MM.1S (cell line): ENCODE data around the gene MEGF6.

ENCODE experiments used
- EZH2 ChIP-seq: fragments of 300-600 bp; sonication (generic); optimal IDR thresholded peaks from 2 replicates; pipeline ENCODE3; 2017; ENCODE audit warnings: low read depth, mild to moderate bottlenecking, antibody characterized with exemption, low read length, mixed read lengths
- TF ChIP-seq, protein P1 (sequence below): fragments of 300-600 bp; sonication (generic); IDR thresholded peaks from 2 replicates; pipeline ENCODE4 v1.5.1; 2016; ENCODE audit warnings: antibody characterized with exemption, low read length, mixed read lengths

DNA sequence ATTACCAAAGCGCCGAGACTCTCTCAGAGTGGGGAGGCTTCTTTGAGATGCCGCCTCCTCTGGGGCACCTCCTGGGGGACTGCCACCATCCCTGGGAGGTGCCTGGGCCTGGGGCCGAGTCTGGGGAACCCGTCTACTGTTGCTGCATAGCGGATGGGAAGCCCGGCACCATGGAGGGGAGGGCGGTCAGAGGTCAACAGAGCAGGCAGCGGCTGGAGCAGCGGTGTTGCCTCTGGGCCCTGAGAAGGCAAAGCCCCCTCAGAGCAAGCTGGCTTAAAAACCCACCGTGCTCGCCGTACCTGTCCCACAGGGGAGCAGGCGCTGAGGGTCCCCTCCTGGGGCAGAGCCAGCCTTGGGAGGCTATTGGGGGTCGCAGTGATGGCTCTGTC lies 94.8 kb downstream of the MEGF6 start:
- TF ChIP-seq, protein P1, sequence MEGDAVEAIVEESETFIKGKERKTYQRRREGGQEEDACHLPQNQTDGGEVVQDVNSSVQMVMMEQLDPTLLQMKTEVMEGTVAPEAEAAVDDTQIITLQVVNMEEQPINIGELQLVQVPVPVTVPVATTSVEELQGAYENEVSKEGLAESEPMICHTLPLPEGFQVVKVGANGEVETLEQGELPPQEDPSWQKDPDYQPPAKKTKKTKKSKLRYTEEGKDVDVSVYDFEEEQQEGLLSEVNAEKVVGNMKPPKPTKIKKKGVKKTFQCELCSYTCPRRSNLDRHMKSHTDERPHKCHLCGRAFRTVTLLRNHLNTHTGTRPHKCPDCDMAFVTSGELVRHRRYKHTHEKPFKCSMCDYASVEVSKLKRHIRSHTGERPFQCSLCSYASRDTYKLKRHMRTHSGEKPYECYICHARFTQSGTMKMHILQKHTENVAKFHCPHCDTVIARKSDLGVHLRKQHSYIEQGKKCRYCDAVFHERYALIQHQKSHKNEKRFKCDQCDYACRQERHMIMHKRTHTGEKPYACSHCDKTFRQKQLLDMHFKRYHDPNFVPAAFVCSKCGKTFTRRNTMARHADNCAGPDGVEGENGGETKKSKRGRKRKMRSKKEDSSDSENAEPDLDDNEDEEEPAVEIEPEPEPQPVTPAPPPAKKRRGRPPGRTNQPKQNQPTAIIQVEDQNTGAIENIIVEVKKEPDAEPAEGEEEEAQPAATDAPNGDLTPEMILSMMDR: no peak
- no peak for TF ChIP-seq EZH2
